GM19372 (cell line): ENCODE measurements around the gene PRPF38A.

Source experiments
- ATAC-seq: cut with Tn5 transposase; IDR thresholded peaks from one replicate; pipeline ENCODE4 v1.9.1; 2021; ENCODE audit warnings: mild to moderate bottlenecking, low read depth, moderate library complexity; ENCODE audit not compliant: unreplicated experiment

PRPF38A gene

DNA sequence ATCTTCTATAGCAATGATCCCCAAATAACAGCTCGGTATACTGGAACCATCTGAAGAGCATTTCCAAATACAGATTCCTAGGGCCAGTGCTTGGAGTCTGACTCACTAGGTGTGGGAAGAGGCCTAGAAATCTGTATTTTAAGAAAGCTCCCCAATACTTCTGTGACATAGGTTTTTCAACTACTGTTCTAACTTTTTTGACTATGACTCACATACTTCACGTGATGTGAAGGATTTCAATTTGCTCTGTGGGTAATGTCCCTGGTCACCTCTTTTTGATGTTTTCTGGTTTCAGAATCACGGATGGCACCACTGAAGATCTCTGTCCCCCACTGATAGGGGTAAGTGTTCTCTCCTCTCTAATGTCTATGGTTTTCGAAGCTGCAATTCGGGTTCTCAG, 11.2 kb upstream of the PRPF38A start:
- ATAC-seq: no peak

DNA sequence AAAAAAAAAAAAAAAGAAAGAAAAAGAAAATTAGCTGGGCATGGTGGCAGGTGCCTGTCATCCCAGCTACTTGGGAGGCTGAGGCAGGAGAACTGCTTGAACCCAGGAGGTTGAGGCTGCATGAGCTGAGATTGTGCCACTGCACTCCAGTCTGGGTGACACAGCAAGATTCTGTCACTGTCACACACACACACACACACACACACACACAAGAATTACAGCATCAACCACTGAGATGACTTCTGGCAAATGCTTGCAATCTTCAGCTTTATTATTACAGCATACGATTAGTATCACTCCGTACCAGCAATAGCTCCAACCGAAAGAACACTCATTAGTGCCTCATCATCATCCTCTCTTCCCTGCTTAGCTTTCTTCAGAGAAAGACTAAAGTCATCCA, 4.8 kb upstream of the PRPF38A start:
- ATAC-seq: no peak

DNA sequence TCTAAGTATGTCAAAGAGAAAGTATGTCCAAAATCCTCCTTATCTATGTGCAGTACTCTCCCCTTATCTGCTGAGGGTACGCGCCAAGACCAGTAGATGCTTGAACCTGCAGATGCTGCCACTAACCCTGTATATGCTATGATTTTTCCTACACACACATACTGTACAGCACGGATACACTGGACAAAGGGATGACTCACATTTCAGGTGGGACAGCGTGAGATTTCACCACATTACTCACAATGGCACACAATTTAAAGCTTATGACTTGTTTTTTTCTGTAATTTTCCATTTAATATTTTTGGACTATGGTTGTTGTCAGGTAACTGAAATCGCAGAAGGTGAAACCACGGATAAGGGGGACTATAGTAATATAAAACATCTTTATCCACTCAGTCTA, 4.3 kb upstream of the PRPF38A start:
- ATAC-seq: no peak

DNA sequence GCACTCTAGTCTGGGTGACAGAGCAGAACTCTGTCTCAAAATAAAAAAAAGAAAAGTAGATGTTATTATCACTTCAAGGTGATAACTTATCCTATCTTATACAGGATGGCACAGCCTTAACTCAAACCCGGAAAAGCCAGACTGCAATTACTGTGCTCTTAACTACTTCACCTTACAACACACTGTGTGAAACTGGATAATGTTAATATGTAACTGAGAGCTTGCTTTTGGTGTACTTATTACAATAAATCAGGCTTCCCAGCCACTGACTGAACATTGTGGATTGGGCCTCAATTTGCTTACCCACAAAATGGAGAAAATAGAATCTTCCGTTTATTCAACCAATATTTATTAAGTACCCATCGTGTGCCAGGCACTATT, 1.6 kb upstream of the PRPF38A start:
- ATAC-seq: no peak

- peak; percentile 27 for ATAC-seq
These were observed 761 bp upstream of the PRPF38A start for GRCh38 chr1:52403566-52404115.

GRCh38 chr1:52404975-52405338, 555 bp downstream of the PRPF38A start:
- no peak for ATAC-seq

GRCh38 chr1:52413410-52413989, 9.1 kb downstream of the PRPF38A start:
- no peak for ATAC-seq

DNA sequence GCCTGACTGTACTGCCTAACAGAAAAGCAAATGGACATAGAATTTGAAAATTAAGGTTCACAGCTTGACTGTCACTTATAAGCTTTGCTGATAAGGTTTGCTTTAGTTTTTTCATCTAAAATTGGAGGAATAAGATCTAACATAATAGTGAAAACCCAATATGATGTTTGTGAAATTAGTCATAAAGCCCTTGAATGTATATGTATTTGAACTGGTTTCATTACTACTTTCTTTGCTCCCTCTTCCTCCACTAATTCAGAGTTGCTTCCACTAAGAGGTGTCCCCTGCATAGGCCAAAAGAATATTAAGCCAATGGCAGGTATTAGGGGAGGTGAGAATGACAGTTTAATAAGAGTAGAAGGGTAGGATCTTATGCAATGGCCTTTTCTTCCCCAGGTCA, 10.5 kb downstream of the PRPF38A start:
- ATAC-seq: no peak

GRCh38 chr1:52416811-52417210, 12.4 kb downstream of the PRPF38A start:
- ATAC-seq: no peak

- ATAC-seq: no peak
These were observed 16.3 kb downstream of the PRPF38A start for GRCh38 chr1:52420713-52421112.

- ATAC-seq: no peak
These were observed 18.7 kb downstream of the PRPF38A start for GRCh38 chr1:52423055-52423454.

- no peak for ATAC-seq
These were observed 19.4 kb downstream of the PRPF38A start for GRCh38 chr1:52423771-52424170.

- no peak for ATAC-seq
These were observed 19.8 kb downstream of the PRPF38A start for GRCh38 chr1:52424231-52424636.

- ATAC-seq: no peak
These were observed 20.4 kb downstream of the PRPF38A start for GRCh38 chr1:52424813-52425212.

- ATAC-seq: no peak
These were observed 22.0 kb downstream of the PRPF38A start for GRCh38 chr1:52426371-52426770.

DNA sequence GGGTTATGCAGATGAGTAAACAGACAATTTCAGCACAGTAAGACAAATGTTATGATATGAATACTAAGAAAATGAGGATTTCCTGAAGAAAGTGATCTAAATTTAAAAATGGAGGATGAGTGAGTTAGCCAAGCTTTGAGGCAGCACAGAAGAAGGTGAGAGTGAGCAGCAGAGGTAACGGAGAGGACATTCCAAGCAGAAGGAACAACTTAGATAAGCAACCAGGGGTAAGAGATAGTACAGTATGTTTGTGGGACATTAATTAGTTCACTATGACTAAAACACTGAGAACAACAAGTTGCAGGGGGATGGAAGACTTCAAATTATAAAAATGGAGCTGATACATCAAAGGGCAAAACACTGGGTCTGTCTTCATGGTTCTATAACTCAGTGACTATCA, 22.8 kb downstream of the PRPF38A start:
- ATAC-seq: no peak

- ATAC-seq: no peak
These were observed 28.4 kb downstream of the PRPF38A start for GRCh38 chr1:52432807-52433206.

- no peak for ATAC-seq
These were observed 30.8 kb downstream of the PRPF38A start for GRCh38 chr1:52435211-52435610.

- no peak for ATAC-seq
These were observed 31.2 kb downstream of the PRPF38A start for GRCh38 chr1:52435650-52436049.

- ATAC-seq: no peak
These were observed 32.4 kb downstream of the PRPF38A start for GRCh38 chr1:52436817-52437216.

- ATAC-seq: no peak
These were observed 35.6 kb downstream of the PRPF38A start for GRCh38 chr1:52439976-52440375.

DNA sequence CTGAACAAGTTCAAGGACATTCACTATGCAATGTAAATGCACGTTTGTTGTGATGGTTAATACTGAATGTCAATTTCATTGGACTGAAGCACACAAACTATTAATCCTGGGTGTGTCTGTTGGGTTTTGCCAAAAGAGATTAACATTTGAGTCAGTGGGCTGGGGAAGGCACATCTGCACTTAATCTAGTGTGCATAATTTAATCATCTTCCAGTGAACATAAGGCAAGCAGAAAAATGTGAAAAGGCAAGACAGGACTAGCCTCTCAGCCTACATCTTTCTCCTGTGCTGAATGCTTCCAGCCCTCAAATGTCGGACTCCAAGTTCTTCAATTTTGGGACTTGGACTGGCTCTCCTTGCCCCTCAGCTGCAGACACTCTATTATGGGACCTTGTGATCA, 40.1 kb downstream of the PRPF38A start:
- no peak for ATAC-seq

- no peak for ATAC-seq
These were observed 49.7 kb downstream of the PRPF38A start for GRCh38 chr1:52454127-52454526.
